C4-2B (cell line): ENCODE results near the gene NR1D2.

Experiments
- CTCF ChIP-seq: fragments of 450-650 bp; conservative IDR thresholded peaks from 2 replicates; pipeline ENCODE4 v1.5.1; 2017; ENCODE audit warnings: mild to moderate bottlenecking
- ZFX ChIP-seq: fragments of 450-650 bp; IDR thresholded peaks from 2 replicates; pipeline ENCODE4 v1.6.1; 2017

GRCh38 chr3:23916886-23917678 is 28.0 kb upstream of the NR1D2 start, which contains the start of the genes NKIRAS1 and RPL15:
- peak; percentile 2; the same call in 1 of the 2 replicates for TF ChIP-seq CTCF
- peak; percentile 49 for TF ChIP-seq ZFX
